Suprapubic skin (tissue), 3 donors: ENCODE data around the gene KIAA1210.

ENCODE experiments used
- POLR2A ChIP-seq, 2 donors: fragments of 450-650 bp; IDR thresholded peaks; one replicate each; pipeline ENCODE4 v1.6.1; 2017; ENCODE audit warnings: antibody characterized with exemption in 2 of 2, mild to moderate bottlenecking in 2 of 2, moderate library complexity in 2 of 2
- TF ChIP-seq, protein P1 (sequence below), 2 donors: fragments of 200-600 bp in 1 of 2; fragments of 450-650 bp in 1 of 2; sonication (generic) in 1 of 2; IDR thresholded peaks; one replicate each; pipeline ENCODE4 v1.5.1; 2016 to 2019; ENCODE audit warnings: antibody characterized with exemption in 2 of 2, mild to moderate bottlenecking in 1 of 2, moderate library complexity in 1 of 2

DNA sequence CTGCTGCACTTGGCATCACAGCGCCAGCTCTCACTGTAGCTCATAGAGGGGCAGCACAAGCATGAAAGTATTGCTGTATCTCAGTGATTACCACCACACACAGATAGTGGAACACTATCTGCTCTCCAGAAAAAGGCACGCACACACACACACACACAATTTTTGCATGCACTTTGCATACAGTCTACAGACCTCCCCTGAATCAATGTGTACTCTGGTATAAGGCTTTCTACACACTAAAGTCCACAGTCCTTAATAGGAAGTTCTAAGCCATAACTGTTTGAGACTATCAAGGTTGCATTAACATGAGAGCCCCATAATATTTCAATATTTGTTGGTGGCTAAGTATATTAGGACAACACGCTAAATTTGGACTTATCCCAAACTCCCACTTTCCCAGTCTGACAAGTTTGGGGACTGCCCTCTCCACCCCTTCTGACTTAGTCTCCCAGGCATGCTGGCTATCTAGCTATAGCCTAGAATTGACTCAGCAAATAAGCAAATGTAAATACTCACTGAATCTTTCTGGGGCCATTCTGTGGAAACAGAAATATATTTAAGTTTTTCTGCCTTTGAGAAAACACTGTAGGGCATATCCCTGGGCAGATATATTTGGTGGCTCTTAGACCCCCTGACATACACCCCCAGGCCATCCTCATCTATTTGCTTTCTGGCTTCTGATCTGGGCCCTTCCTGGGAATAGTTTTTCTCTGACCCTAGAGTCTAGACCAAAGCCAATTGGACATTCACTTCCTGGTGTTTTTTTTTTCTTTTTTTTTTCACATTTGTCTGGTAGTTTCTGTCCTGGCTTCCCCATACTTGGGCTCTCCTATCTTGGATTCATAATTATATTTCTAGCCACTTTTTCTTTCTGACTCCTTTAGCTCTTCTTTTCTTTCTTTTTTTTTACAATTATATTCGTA is 91.2 kb downstream of the KIAA1210 start:
- TF ChIP-seq, protein P1, sequence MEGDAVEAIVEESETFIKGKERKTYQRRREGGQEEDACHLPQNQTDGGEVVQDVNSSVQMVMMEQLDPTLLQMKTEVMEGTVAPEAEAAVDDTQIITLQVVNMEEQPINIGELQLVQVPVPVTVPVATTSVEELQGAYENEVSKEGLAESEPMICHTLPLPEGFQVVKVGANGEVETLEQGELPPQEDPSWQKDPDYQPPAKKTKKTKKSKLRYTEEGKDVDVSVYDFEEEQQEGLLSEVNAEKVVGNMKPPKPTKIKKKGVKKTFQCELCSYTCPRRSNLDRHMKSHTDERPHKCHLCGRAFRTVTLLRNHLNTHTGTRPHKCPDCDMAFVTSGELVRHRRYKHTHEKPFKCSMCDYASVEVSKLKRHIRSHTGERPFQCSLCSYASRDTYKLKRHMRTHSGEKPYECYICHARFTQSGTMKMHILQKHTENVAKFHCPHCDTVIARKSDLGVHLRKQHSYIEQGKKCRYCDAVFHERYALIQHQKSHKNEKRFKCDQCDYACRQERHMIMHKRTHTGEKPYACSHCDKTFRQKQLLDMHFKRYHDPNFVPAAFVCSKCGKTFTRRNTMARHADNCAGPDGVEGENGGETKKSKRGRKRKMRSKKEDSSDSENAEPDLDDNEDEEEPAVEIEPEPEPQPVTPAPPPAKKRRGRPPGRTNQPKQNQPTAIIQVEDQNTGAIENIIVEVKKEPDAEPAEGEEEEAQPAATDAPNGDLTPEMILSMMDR (IDR thresholded peaks at IDR 0.05): no peak
- no peak for TF ChIP-seq POLR2A (IDR thresholded peaks at IDR 0.05)
